GM21619 (cell line): ENCODE results near the gene PJA2.

Experiments
- ATAC-seq: cut with Tn5 transposase; IDR thresholded peaks from one replicate; pipeline ENCODE4 v1.9.1; 2021; ENCODE audit not compliant: unreplicated experiment

Gene PJA2

GRCh38 chr5:109408991-109409843 lies 557 bp downstream of the PJA2 start:
- ATAC-seq: peak; percentile 28

GRCh38 chr5:109407913-109408312 lies 1.9 kb downstream of the PJA2 start:
- ATAC-seq: no peak

- no peak for ATAC-seq
These were observed 3.1 kb downstream of the PJA2 start for GRCh38 chr5:109406719-109407118.

GRCh38 chr5:109404428-109404960 lies 5.3 kb downstream of the PJA2 start:
- ATAC-seq: no peak

GRCh38 chr5:109403469-109403868 lies 6.3 kb downstream of the PJA2 start:
- no peak for ATAC-seq

- no peak for ATAC-seq
These were observed 10.5 kb downstream of the PJA2 start for GRCh38 chr5:109399092-109399759.

GRCh38 chr5:109396965-109397364 lies 12.8 kb downstream of the PJA2 start:
- no peak for ATAC-seq

GRCh38 chr5:109394806-109395205 lies 15.0 kb downstream of the PJA2 start:
- ATAC-seq: no peak

- no peak for ATAC-seq
These were observed 19.6 kb downstream of the PJA2 start for GRCh38 chr5:109390188-109390587.

GRCh38 chr5:109388407-109388806 lies 21.4 kb downstream of the PJA2 start:
- ATAC-seq: no peak

GRCh38 chr5:109387408-109387974 lies 22.3 kb downstream of the PJA2 start:
- no peak for ATAC-seq

- no peak for ATAC-seq
These were observed 31.7 kb downstream of the PJA2 start for GRCh38 chr5:109378095-109378494.

GRCh38 chr5:109374625-109375024 lies 35.1 kb downstream of the PJA2 start:
- ATAC-seq: no peak

GRCh38 chr5:109373932-109374331 lies 35.8 kb downstream of the PJA2 start:
- no peak for ATAC-seq

- no peak for ATAC-seq
These were observed 39.4 kb downstream of the PJA2 start for GRCh38 chr5:109370343-109370742.

GRCh38 chr5:109365653-109366052 lies 44.1 kb downstream of the PJA2 start:
- ATAC-seq: no peak

GRCh38 chr5:109364977-109365376 lies 44.8 kb downstream of the PJA2 start:
- ATAC-seq: no peak

GRCh38 chr5:109359642-109360041 lies 50.1 kb downstream of the PJA2 start:
- no peak for ATAC-seq

- ATAC-seq: no peak
These were observed 52.0 kb downstream of the PJA2 start for GRCh38 chr5:109357807-109358206.

GRCh38 chr5:109354761-109355160 lies 55.0 kb downstream of the PJA2 start:
- no peak for ATAC-seq

- ATAC-seq: no peak
These were observed 57.5 kb downstream of the PJA2 start for GRCh38 chr5:109351988-109352864.
